ENCODE results near the gene DLGAP1.
"Not testable (repeated sequence)": the region's sequence is repeated elsewhere in the genome, so short reads cannot be mapped to it uniquely, and the experiment has no call there.

DLGAP1 gene

DNA sequence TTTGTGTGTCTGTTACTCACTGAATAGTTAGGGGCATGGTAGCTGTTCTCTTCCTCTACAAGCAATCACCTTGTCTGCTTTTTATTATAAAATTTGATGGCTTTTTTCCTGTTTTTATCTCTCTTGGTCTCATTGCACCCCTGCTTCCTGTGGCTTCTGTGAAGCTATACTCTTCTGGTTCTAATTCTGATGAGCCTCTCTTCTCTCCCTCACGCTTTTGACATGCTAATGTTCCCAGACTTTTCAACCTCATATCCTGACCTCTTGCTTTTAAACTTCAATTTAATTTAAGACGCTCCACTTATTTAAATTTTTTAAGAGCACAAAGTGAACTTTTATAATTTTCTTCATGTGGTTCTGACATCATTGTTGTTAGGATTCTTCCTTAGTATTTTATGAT lies 361.4 kb downstream of the DLGAP1 start:
- no peak for DNase-seq (ENCODE audit: low read depth, low spot score)

DNA sequence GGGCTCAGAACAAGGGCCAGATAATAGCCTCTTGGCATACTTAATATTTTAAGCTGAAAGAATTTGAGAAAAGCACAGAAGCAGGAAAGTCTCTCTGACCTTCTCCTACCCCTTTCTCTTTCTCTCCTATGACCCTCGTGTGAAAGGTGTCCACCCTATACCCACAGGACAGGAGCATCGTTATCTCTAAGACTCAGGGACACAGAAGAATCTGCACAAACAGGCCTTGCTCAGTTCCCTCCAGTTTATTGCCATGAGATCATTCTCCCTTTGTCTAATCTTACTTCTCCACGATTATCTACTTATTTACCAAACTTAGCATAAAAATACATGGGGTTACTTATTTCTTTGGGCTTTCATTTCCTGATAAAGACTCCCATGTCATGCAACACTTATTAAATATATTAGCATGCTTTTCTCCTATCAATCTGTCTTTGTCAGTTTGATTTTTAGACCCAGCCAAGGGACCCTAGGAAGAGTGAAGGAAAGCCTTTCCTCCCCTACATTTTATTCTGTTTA lies 370.7 kb downstream of the DLGAP1 start:
- DNase-seq (ENCODE audit: low read depth, low spot score), result no peak

DNA sequence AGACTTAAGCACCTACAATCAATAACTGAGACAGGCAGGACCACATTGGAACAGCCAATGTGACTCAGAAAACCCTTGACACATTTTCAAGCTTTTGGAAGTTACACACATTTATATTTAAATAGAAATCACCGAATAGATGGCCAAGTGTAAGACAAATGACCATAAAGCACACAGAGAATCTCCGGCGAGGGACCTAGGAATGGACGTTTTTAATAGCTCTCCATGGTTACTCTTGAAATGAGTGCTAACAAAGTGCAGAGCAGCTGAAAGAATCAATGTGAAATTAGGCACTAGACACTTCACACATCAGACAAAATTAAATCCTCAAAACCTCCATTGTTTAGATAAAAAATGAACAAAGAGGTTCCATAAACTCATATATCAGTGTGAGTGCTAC lies 376.9 kb downstream of the DLGAP1 start:
- DNase-seq (ENCODE audit: low read depth, low spot score), result no peak

DNA sequence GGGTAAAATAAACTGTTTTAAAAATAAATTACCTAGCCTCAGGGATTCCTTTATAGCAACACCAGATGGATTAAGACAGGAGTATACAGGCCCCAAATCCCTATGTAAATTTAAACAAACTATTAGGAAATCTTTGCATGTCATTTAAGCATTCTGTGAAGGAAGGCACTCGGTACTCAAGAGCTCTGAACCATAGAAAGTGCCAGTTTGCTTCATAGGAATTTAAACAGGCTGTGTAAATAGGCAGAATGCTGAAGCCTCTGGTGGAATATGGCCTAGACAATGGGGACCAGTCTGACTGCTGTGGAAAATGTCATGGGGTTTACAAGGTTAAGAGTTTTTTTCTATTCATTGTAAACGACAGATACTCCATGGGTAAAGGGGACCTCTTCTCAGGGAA lies 377.4 kb downstream of the DLGAP1 start:
- DNase-seq (ENCODE audit: low read depth, low spot score), result no peak

DNA sequence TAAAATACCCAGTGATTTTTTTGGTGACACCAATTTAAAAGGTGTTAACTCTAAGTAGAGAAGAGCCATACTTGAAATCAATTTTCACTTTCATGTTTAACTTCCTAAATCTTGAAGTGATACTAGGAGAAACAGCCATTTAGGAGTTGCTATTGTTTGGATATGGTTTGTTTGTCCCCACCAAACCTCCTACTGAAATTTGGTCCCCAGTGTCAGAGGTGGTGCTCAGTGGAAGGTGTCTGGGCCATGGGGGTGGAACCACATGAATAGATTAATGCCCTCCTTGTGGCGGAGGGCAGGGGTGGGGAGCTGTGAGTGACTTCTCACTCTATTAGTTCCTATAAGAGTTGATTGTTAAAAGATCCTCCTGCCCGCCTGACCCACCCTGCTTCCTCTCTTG lies 377.9 kb downstream of the DLGAP1 start:
- DNase-seq (ENCODE audit: low read depth, low spot score), result no peak

DNA sequence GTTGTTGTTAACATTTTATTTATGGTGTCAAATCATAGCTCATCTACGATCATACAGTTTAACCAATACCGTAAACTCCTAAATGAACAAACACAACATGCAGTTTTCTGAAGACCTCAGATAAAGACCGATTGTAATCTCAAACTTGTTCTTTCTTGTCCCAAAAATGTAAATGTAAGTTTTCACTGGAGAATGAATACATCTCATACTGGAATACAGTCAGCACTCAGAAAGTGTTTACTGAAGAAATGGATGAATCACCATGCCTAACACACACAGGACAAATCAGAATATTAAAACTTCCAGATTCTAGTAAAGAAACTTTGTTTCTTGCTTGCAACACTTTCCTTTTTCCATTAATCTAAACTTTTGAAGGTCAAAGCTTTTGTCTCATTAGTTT lies 380.5 kb downstream of the DLGAP1 start:
- no peak for DNase-seq (ENCODE audit: low read depth, low spot score)

DNA sequence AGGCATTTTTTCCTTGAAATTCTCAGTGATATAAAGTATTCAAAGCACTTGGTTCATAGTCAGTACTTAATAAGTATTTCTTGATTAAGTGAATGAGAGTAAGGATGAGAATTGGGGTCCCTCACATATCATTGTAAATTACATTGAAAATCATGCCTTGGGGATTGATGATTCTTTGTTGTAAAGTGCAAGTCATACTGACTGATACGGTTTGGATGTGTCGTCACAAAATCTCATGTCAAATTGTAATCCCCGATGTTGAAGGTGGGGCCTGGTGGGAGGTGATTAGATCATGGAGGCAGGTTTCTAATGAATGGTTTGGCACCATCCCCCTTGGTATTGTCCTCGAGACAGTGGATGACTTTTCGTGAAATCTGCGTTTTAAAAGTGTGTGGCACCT lies 385.9 kb downstream of the DLGAP1 start:
- DNase-seq (ENCODE audit: low read depth, low spot score), result no peak

DNA sequence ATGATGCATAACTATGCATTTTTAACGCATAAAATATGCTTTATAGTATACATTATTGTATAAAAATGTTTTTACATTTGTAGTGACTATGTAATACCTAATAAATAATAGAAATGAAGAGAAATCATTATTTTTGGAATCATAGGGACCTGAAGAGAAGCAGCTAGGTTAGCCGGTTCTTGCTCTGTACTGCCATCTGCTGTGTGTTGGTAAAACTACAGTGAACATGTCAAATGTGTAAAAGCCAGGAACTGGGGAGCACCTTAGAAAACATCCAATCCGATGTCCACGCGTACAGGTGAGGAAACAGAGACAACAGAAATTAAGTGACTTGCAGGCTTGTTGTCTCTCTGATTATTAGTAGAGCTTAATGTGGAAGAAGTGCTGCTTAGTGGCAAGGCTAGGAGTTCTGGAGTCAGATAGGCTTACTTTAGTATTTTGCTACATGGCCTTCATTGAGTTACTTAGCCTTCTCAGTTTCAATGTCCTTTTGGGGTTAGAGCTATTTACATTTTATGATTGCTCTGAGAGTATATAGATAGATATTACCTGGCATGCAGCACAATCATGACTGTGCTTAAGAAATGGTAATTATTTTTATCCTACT lies 386.5 kb downstream of the DLGAP1 start:
- no peak for DNase-seq (ENCODE audit: low read depth, low spot score)

DNA sequence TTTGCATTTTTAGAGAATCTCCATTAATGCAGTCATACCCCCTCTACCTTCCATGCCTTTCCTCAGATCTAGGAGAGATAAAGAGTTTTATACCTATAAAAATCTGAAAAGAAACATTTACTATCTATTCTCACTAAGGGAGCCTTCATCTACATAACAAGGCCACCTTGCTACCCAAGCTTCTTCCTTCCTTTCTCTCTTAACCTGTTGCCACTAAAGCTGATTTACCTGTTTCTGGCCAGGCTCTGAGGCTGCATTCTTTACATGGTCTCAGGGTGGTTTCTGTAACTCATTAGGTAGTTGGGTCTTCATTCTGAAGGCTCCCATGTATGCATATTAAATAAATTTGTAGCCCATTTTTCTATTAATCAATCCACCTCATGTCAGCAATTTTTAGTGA lies 391.6 kb downstream of the DLGAP1 start:
- no peak for DNase-seq (ENCODE audit: low read depth, low spot score)

DNA sequence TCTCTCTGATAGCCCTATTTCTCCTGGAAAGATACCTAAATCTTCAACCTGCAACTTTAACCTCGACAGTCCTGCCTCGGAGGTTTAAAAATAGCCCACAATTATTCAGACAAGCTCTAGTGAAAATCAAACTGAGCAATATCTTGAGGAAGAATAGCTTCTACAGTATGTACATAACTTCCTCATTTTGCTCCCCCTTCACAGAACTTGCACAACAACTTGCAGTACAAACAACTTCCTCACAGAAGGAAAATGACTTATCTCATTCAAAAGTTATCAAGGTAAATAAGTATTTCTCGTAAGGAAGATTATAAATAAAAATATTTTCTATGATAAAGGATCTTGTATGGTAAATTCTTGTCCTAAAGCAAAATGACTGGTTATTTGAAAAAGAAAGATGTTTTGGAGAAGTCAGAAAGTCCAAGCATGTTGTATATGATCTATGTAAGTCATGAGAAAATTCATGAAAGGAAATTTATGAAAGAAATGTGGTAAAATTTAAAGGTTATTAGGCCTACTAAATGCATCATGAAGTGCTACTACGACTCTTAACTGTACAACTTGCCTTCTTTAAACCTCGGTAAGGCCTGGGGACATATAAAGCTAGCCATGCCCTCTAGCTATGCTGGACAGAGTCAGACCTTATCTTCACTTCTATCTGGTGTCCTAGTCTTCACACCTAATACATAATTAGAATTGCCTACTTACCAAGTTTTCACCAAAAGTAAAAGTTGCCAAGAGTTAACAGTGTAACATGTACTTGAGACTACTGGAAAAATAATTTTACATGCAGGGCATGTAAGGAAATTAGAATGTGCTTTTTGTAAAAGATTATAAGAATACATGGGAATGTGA lies 394.5 kb downstream of the DLGAP1 start:
- DNase-seq (ENCODE audit: low read depth, low spot score), result no peak

DNA sequence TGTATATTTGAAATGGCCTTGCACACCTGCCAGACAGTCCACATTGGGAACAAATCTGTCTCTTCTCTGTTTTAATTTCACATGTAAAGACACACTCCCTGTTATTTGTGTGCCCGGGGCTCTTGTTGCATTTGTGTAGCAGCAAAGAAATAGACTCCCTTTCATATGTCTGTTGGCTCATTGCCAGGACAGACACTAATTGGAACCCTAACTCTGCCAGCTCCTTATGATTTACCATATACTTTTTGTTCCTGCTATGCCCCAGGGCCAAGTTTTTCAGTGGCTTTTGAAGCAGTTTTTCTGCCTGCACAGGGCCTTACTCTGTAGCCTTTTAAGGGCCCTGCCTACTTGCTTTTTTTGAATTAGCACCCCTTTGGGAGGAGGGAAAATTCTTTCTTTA lies 396.9 kb downstream of the DLGAP1 start:
- DNase-seq (ENCODE audit: low read depth, low spot score), result no peak

DNA sequence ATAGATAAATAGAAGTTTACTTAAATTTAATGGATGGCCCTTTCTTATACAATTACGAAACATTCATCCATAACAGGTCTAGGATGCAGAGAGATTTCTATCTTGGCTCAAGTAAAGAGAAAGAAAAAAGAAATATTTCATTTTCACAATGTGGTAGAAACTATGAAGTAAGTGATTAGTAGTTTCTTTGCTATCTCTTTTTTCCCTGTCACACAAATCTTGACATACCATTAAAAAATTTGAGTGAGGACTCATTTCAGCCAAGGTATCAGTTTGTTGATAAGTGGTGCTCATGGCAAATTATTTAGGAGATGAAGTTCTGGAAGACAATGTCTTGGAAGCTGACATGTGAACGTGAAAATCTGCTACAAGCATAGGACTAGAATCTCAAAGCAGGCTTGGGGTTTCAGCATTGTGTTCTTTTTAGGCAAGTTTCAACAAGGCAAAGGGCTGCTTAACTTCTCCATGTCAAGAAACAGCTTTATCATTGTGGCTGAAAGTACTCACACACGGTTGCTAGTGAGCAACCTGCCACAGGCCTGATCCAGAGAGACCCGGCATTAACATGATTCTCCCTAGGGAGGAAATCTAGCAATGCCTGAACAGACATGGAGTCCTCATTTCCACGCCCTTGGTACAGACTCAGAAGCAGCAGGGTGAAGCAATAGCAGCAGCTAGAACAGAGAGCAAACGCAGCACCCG lies 414.6 kb downstream of the DLGAP1 start:
- DNase-seq (ENCODE audit: low read depth, low spot score), result no peak

DNA sequence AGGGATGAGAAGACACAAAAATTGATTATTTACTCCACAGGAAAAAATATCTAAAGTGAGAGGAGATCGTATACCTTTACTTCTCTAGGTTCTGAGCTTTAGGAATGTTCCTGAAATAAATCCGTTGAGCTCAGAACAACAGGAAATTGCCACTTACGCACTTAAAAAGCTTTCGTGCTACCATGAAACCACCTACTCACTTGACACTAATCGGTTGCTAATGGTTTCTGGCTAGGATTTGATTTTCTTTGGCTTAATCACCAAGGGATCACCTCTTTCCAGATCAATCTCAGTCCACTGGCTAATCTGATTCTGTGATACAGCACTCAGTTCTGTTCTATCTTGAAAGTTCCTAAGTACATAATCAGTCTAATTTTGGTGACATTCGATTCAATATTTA lies 419.6 kb downstream of the DLGAP1 start:
- DNase-seq (ENCODE audit: low read depth, low spot score), result no peak

DNA sequence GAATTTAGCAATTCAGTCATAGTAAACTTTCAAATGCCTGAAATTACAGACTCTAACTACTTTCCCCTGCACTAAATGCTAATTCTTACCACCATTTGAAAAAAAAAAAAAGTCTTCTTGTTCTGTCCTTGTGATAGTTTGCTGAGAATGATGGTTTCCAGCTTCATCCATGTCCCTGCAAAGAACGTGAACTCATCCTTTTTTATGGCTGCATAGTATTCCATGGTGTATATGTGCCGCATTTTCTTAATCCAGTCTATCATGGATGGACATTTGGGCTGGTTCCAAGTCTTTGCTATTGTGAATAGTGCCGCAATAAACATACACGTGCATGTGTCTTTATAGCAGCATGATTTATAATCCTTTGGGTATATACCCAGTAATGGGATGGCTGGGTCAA lies 420.3 kb downstream of the DLGAP1 start:
- DNase-seq (ENCODE audit: low read depth, low spot score), result not testable (repeated sequence)

DNA sequence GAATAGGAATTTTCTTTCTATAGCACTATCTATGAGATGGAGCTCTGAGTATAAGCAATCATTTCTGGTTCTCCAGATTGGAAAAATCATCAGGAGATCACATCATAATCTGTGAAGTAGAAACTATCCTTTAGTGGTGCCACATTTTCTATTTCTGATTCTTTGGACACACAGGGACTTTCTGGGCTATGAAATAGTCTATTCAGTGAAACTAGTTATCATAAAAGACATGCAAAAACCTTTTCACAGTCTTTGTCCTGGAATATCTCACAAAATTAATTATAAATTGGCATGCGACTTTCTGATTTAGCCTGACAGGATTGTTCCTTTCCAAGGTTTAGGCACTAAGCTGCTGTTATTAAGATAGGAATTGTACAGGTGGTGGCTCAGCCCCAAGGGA lies 428.6 kb downstream of the DLGAP1 start:
- DNase-seq (ENCODE audit: low read depth, low spot score), result no peak

DNA sequence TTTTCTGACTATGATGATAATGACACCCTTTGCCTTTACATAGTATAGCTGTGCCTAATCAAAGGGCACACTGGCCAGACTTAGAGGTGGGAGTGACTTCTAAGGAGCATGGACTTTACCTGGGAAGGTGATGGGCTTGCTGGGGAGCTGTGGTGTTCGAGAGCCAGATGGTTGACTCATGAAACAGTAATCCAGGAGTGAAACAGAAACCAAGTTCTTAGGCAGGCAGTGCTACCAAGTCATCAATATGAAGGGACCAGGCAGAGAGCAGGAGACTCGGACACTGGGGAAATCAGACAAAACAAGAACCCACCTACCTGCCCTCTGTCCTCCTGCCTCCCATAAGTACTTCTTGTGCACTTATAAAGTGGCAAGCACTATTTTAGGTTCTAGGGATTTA lies 430.4 kb downstream of the DLGAP1 start:
- no peak for DNase-seq (ENCODE audit: low read depth, low spot score)

DNA sequence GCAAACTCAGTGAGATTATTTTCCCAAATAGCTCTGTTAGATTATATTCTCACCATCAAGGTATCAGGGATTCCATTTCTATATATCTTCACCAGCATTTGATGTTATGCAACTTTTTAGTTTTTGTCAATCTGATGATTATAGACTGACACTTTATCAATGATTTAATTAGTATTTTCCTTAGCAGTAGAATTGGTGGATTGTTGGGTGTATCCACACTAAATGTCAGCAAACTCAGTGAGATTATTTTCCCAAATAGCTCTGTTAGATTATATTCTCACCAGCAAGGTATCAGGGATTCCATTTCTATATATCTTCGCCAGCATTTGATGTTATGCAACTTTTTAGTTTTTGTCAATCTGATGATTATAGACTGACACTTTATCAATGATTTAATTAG lies 432.4 kb downstream of the DLGAP1 start:
- DNase-seq (ENCODE audit: low read depth, low spot score), result not testable (repeated sequence)

DNA sequence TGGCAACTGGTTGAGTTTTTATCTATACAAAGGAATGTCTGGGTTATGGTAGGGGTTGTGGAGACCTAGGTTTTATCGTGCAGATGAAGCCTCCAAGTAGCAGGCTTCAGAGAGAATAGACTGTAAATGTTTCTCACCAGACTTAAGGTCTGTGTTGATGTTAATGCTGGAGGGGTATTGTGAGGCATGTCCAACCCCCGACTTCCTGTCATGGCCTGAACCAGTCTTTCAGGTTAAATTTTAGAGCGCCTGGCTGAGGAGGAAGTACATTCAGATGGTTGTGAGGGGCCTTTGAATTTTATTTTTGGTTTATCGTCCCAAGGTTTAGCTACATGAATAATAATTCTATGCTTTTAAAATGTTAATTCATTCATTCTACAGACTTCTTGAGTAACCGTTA lies 435.1 kb downstream of the DLGAP1 start:
- no peak for DNase-seq (ENCODE audit: low read depth, low spot score)

DNA sequence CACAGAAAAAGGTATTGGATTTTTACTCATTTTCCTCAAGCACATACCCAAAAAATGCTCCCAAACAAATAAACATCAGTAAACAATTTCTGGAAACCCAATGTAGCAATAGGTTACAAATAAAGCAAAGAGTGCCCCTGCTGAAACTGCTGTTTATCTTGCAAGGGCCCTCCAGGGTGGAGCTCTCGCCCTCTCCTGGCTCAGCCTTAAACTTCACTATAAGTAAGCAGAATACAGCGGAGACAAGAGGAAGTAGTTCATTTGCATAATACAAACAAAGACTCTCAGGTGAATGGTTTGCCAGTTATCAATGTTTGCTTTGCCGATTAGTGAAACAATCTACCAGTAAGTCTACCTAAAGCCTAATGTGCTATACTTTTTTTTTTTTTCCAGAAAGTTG lies 437.6 kb downstream of the DLGAP1 start:
- DNase-seq (ENCODE audit: low read depth, low spot score), result no peak

DNA sequence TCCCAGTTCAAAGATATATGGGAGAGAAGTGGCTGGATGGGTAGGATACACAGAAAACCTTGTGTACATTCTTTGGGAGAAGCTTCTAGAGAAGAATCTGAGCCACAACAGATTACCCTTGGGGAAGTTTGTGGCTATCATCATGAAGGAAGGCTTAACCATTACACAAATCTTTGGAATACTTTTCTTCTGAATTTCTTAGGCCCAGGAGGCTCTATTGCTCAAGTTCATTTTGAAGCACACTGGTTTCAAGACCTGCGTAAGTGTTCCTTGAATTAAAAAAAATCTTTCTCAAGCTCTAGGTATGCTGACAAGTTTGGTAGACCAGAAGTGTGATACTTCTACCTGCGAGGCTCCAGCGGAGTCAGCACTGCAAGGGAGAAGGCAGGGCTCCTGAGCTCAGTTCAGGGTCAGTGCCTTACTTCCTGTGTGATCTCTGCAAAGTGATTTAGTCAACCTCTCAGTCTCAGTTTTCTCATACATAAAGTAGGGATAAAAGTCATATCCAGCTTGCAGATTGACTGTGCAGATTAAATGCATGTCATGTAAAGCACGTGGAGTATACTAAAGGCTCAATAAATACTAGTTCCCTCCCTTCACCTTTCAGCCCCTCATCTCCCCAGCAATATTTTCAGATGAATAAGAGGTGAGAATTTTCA lies 438.6 kb downstream of the DLGAP1 start:
- DNase-seq (ENCODE audit: low read depth, low spot score), result no peak

DNA sequence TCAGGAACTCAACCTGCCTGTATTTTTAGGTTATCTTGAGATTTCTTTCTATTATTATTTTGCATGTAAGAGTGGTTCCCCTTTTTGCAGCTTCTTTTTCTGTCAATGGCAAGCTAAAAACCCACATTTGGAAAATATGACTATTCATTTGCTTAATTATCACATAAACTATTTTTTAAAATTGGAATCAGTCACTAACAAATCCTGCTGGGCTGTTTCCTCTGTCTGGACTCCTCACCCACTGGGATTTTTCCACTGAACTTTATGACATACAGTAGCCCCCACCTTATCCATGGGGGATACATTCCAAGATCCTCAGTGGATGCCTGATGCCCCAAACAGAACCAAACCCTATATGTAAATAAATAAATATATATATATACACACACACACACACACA lies 447.3 kb downstream of the DLGAP1 start:
- no peak for DNase-seq (ENCODE audit: low read depth, low spot score)

DNA sequence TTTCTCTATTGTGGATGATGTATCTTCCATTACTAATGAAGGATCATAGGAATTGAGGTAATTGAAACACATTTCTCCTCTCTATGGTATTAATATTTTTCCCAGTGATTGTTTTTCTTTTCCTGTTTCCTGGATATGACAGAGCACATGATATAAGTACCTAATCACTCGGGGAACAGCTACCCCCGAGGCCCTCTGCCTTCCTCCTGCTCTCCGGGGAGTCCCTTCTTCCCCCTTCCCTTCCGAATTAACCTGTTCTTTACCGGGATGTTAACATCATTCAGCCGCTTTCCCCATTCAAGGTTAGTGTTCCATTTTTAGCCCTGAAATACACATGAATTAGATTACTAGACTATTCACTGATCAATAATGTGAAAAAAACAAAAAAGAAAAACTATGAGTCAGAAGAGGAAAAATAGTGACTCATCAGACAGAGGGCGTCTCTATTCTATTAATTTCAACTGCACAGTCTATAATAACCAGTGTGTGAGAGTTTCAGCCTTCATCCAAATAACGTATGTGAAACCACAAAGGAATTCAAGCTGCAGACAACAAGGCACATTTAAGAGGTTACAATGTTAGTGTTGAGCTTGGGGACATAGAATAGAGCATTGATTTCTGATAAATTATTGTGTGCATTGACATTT lies 450.8 kb downstream of the DLGAP1 start:
- no peak for DNase-seq (ENCODE audit: low read depth, low spot score)
